ENCODE data around the gene ZFP30. TPM values are rescaled to one million over a fixed set of nuclear protein-coding genes. Genes with fewer than 3 reads are reported as not detected.

ZFP30 gene
- total and polyA plus RNA-seq, 2 of the 13 experiments (the other 11 are each of a cell fraction or from before 2014, with no cell fraction given): 3.4 to 19.2 TPM

DNA sequence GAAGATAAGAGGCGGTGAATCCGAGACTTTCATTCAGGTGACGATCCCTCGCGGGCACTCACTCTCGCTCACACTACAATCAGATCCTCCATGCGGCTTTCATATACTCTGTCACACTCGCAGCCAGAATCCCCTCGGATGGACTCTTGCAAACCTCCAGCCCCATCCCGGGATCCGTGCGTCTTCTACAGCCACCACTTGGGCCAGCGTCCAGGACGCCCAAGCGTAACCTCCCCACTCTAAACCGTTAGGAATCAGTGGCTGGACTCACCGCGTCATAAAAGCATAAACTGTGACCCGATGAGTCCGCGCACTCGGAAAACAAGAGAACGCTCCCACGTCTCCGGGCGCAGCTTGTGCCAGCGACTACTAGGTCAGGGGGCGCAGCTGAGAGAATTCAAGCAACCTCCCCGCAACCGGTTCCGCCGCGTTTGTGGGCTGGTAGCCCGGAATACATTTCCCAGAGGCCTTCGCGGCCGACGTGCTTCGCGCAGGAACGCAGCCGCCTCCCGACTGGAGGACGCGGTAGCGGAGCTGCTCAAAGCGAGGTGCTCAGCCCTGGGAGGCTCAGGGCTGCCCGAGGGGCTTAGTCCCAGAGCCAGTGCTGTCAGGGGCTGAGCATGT is 36.7 kb upstream of the ZFP30 start (continued):
- TF ChIP-seq, protein P1, sequence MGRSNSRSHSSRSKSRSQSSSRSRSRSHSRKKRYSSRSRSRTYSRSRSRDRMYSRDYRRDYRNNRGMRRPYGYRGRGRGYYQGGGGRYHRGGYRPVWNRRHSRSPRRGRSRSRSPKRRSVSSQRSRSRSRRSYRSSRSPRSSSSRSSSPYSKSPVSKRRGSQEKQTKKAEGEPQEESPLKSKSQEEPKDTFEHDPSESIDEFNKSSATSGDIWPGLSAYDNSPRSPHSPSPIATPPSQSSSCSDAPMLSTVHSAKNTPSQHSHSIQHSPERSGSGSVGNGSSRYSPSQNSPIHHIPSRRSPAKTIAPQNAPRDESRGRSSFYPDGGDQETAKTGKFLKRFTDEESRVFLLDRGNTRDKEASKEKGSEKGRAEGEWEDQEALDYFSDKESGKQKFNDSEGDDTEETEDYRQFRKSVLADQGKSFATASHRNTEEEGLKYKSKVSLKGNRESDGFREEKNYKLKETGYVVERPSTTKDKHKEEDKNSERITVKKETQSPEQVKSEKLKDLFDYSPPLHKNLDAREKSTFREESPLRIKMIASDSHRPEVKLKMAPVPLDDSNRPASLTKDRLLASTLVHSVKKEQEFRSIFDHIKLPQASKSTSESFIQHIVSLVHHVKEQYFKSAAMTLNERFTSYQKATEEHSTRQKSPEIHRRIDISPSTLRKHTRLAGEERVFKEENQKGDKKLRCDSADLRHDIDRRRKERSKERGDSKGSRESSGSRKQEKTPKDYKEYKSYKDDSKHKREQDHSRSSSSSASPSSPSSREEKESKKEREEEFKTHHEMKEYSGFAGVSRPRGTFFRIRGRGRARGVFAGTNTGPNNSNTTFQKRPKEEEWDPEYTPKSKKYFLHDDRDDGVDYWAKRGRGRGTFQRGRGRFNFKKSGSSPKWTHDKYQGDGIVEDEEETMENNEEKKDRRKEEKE (IDR thresholded peaks at IDR 0.05): no peak
- TF ChIP-seq HOXA3 (CRISPR knock-in tag; IDR thresholded peaks at IDR 0.05) (peak; percentile 91), SUZ12 (IDR thresholded peaks at IDR 0.05; ENCODE audit: low read depth, low read length) (peak; percentile 47), ZSCAN22 (CRISPR knock-in tag; IDR thresholded peaks at IDR 0.05) (no peak), SSRP1 (CRISPR knock-in tag; IDR thresholded peaks at IDR 0.05) (0 out of 2 replicates have a peak, but pooled peaks have one; percentile 33), GFI1 (CRISPR knock-in tag; IDR thresholded peaks at IDR 0.05; ENCODE audit: borderline replicate concordance) (0 out of 2 replicates have a peak, but pooled peaks have one; percentile 45), RARA (CRISPR knock-in tag; IDR thresholded peaks at IDR 0.05) (no peak; the same call in 1 of the 2 replicates), SMC3 (IDR thresholded peaks at IDR 0.05; ENCODE audit: low read length) (no peak), NFRKB (IDR thresholded peaks at IDR 0.05) (no peak), ZNF572 (CRISPR knock-in tag; IDR thresholded peaks at IDR 0.05) (peak; percentile 80; the same call in 1 of the 2 replicates), RNF2 (conservative IDR thresholded peaks at IDR 0.05; ENCODE audit: low read depth) (peak; percentile 51; the same call in 1 of the 2 replicates), NFKB2 (CRISPR knock-in tag; IDR thresholded peaks at IDR 0.05; ENCODE audit: borderline replicate concordance) (no peak; the same call in 1 of the 2 replicates), NFIC (IDR thresholded peaks at IDR 0.05; ENCODE audit: low read length) (no peak), PITX1 (CRISPR knock-in tag; IDR thresholded peaks at IDR 0.05) (no peak), SP2 (CRISPR knock-in tag; IDR thresholded peaks at IDR 0.05) (peak; percentile 39), DR1 (CRISPR knock-in tag; IDR thresholded peaks at IDR 0.05) (peak; percentile 66; the same call in 1 of the 2 replicates), CEBPB (IDR thresholded peaks at IDR 0.05; ENCODE audit: borderline replicate concordance, low read depth, low read length) (no peak), RBAK (CRISPR knock-in tag; IDR thresholded peaks at IDR 0.05) (no peak), EEA1 (CRISPR knock-in tag; IDR thresholded peaks at IDR 0.05; ENCODE audit: borderline replicate concordance) (no peak), ZNF354B (CRISPR knock-in tag; IDR thresholded peaks at IDR 0.05) (no peak)
- TF ChIP-seq, protein P2, sequence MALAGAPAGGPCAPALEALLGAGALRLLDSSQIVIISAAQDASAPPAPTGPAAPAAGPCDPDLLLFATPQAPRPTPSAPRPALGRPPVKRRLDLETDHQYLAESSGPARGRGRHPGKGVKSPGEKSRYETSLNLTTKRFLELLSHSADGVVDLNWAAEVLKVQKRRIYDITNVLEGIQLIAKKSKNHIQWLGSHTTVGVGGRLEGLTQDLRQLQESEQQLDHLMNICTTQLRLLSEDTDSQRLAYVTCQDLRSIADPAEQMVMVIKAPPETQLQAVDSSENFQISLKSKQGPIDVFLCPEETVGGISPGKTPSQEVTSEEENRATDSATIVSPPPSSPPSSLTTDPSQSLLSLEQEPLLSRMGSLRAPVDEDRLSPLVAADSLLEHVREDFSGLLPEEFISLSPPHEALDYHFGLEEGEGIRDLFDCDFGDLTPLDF (CRISPR knock-in tag; IDR thresholded peaks at IDR 0.05): no peak
- TF ChIP-seq, protein P3, sequence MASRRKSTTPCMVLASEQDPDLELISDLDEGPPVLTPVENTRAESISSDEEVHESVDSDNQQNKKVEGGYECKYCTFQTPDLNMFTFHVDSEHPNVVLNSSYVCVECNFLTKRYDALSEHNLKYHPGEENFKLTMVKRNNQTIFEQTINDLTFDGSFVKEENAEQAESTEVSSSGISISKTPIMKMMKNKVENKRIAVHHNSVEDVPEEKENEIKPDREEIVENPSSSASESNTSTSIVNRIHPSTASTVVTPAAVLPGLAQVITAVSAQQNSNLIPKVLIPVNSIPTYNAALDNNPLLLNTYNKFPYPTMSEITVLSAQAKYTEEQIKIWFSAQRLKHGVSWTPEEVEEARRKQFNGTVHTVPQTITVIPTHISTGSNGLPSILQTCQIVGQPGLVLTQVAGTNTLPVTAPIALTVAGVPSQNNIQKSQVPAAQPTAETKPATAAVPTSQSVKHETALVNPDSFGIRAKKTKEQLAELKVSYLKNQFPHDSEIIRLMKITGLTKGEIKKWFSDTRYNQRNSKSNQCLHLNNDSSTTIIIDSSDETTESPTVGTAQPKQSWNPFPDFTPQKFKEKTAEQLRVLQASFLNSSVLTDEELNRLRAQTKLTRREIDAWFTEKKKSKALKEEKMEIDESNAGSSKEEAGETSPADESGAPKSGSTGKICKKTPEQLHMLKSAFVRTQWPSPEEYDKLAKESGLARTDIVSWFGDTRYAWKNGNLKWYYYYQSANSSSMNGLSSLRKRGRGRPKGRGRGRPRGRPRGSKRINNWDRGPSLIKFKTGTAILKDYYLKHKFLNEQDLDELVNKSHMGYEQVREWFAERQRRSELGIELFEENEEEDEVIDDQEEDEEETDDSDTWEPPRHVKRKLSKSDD (CRISPR knock-in tag; IDR thresholded peaks at IDR 0.05; ENCODE audit: low read depth): peak; percentile 87
- TF ChIP-seq, protein P4, sequence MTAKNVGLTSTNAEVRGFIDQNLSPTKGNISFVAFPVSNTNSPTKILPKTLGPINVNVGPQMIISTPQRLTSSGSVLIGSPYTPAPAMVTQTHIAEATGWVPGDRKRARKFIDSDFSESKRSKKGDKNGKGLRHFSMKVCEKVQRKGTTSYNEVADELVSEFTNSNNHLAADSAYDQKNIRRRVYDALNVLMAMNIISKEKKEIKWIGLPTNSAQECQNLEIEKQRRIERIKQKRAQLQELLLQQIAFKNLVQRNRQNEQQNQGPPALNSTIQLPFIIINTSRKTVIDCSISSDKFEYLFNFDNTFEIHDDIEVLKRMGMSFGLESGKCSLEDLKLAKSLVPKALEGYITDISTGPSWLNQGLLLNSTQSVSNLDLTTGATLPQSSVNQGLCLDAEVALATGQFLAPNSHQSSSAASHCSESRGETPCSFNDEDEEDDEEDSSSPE (CRISPR knock-in tag; IDR thresholded peaks at IDR 0.05): peak; percentile 70
- TF ChIP-seq, protein P5, sequence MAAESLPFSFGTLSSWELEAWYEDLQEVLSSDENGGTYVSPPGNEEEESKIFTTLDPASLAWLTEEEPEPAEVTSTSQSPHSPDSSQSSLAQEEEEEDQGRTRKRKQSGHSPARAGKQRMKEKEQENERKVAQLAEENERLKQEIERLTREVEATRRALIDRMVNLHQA (CRISPR knock-in tag; IDR thresholded peaks at IDR 0.05): no peak
